Stimulated activated CD8-positive, alpha-beta memory T cell treated with anti-CD3 and anti-CD28 coated beads, Interleukin-2, amount 100 ng/mL, for 48 hours (primary cell): Measurements from ENCODE around the gene PLXNA4.
"Not testable (repeated sequence)": the region's sequence is repeated elsewhere in the genome, so short reads cannot be mapped to it uniquely, and the experiment has no call there.

Experiments used
- DNase-seq, 2 donors: peaks; one replicate each; pipeline ENCODE4 v3.0.0-alpha.2; 2020; ENCODE audit warnings: low read depth in 2 of 2

PLXNA4 gene, protein sequence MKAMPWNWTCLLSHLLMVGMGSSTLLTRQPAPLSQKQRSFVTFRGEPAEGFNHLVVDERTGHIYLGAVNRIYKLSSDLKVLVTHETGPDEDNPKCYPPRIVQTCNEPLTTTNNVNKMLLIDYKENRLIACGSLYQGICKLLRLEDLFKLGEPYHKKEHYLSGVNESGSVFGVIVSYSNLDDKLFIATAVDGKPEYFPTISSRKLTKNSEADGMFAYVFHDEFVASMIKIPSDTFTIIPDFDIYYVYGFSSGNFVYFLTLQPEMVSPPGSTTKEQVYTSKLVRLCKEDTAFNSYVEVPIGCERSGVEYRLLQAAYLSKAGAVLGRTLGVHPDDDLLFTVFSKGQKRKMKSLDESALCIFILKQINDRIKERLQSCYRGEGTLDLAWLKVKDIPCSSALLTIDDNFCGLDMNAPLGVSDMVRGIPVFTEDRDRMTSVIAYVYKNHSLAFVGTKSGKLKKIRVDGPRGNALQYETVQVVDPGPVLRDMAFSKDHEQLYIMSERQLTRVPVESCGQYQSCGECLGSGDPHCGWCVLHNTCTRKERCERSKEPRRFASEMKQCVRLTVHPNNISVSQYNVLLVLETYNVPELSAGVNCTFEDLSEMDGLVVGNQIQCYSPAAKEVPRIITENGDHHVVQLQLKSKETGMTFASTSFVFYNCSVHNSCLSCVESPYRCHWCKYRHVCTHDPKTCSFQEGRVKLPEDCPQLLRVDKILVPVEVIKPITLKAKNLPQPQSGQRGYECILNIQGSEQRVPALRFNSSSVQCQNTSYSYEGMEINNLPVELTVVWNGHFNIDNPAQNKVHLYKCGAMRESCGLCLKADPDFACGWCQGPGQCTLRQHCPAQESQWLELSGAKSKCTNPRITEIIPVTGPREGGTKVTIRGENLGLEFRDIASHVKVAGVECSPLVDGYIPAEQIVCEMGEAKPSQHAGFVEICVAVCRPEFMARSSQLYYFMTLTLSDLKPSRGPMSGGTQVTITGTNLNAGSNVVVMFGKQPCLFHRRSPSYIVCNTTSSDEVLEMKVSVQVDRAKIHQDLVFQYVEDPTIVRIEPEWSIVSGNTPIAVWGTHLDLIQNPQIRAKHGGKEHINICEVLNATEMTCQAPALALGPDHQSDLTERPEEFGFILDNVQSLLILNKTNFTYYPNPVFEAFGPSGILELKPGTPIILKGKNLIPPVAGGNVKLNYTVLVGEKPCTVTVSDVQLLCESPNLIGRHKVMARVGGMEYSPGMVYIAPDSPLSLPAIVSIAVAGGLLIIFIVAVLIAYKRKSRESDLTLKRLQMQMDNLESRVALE (N-terminal part only)

DNA sequence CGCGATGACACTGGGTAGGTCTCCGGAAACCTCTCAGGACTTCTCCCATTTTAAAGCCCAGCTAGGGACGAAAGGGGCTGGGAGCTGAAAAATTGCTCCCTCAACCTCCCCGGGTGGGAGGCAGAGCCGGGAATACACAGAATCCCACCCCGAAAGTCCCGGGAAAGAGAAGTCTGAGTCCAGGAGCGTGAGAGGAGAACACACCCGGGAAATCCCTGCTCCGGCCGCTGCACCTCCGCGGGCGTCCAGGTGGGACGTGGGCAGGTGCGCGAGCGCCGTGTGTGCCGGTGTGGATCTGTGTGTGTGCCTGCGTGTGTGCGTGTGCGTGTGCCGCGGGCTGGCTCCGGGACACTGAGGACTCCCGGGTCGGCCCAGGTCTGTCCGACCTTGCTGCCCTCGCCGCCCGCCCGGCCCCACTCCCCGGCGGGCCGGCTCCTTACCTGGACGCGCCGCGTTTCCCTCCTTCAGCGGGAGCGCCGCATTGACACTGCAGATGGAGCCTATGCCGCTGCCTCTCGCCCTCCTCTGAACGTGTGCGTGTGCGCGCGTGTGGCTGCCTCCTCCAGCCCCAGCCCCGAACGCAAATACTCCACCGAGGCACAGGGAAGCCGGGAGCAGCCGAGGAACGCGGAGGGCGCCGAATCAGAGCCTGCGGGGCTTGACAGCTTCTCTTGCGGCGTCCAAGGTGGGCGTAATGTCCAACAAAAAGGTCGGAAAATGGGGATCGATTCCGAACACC, at the start of gene PLXNA4:
TSS of gene PLXNA4 (minus strand) at position 489 of the 739 bp plus-strand sequence. CDS start 67,777 bp downstream, outside the sequence.
- DNase-seq = no peak

DNA sequence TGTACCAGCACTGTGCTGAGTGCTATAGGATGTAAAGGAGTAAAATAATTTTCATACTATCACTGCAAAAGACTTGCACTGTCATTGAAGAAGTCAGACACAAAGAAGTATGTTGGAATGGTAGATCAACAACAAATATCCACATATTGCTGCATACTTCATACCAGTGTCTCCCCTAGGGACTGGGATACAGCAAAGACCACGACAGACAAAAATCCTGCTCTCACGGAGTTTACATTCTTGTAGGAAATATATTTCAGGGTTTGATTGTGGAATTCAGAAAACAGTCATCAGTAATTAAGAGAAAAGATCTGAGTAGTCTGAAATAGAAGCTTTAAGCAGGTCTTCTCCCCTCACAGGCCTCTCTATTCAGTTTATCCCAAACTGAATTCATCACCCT, 49.4 kb upstream of the PLXNA4 start:
- no peak for DNase-seq

DNA sequence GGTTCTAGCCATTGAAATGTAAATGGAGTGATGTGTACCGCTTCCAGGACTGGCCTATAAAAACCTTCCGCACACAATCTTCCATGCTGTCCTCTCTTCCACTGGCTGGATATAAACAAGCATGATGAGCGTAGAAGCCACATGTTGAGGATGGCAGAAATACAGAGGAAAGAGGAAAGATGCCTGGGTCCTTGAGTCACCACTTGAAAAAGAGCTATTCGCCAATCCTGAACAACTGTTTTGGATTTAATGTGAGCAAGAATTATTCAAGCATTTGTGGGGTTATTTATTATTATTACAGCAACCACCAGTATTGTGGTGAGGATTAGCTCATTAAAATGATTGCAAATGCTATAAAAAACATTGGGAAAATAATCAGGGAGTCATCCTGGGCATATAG, 45.8 kb upstream of the PLXNA4 start:
- no peak for DNase-seq

DNA sequence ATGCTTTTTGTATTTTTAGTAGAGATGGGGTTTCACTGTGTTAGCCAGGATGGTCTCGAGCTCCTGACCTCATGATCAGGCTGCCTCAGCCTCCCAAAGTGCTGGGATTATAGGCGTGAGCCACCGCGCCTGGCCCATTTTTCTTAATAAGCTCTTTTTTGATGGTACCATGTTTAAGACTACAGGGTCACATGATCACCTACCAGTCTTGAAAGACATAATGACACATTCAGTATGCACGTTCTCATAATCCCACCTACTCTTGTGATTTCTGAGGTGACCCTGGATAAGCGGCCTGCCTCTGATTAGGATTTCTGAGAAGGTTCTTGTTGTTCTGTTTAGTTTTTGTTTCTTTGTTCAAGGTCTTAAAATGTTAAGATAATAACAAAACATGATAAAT, 43.7 kb upstream of the PLXNA4 start:
- no peak for DNase-seq

DNA sequence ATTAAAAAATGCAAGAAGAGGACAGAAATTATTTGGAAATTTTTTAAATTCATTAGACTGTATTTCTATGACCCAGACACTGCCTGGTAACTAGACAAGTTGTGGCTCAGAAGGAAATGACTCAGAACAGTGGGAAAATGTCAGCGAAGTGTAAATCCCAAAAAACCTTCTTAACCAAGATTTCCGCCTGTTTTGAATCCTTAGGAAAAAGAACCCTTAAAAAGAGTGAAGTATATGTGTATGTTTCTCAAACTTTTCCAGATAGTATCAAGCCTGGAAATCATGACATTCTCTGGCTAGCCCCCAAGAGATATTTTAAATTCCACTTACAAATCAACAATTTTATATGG, 42.7 kb upstream of the PLXNA4 start:
- DNase-seq = no peak

DNA sequence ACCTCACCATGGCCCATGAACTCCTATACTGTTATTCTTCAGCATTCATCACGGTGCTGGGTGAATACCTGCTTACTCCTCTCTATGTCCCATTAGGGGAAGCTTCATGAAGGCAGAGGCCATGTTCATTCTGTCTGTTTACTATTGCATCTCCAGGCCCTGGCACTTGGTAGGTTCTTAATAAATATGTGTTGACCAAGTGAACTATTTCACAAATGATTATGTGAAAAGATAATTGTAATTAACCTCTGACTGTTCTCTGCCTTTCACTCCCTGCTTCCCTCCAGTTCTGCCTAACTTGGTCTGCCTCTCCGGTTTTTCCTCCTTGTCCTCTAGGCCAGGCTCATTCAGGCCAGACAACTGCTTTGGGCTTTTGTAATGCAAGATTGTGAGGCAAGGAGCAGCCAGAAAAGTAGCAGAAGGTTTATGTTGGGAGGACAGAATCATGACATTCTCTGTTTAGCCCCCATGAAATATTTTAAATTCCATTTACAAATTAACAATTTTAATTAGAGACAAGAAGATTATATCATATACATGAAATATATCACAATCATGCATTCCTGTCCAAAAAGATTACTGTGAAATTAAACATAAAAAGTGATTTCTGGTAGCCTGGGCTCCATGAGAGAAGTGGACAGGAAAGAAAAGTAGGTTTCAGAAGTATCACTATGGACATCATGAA, 42.1 kb upstream of the PLXNA4 start:
- DNase-seq = no peak

DNA sequence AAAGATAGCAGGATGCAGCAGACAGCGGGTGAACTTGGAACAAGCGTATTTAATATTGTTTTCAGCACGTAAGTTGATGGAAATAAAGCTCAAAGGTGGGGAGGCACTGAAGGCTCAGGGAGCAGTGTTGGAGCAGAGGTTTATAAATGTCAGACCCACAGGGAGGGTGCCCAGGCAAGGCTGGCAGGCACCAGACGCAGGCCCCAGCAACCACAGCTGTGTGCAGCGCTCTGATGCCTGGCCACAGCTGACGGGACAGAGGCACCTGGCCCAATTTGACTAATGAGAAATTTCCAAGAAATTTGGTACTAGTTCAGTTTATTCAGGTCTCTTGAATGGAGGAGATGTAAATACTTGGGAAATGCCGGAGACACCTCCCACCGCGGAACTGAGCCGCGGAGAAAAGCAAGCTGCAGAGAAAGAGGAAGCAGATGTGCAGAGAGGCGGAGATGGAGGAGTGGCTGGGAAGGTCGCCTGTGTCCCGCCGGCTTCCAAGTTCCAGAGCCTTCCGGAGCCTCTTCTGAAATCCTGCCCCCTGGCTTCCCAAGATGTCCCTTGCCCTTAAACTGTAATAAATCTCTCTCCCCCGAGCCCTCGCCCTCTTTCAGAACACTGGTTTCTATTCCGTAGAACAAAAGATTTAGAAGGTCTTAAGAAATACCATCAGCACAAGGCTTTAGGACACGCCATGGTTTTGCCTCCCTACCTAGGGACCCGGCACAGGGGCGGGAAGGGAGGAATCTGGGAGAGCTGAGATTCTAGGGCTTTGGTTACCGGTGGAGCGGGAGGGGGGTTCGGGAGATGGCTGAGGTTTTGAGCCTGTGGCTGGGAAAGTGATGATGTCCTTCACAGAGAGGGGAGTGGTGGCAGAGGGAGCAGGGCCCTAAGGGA, 38.4 kb upstream of the PLXNA4 start:
- no peak for DNase-seq

DNA sequence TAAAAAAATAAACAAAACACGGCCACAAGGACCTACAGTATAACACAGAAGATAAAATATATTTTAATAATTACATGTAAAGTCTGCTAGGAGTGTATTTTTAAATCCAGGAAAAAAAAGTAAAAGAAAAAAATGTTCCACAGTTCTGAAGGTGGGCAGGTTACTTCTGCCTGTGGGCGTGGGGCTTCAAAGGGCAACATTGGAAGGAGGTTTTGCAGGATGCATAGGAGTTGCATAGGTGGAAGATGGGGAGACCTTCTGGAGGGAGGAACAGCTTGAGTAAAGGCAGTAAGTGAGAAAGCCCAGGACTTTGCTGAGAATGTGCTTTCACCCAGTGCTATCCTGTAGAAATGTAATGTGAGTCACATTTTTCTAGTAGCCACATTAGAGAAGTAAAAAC, 37.5 kb upstream of the PLXNA4 start:
- no peak for DNase-seq

DNA sequence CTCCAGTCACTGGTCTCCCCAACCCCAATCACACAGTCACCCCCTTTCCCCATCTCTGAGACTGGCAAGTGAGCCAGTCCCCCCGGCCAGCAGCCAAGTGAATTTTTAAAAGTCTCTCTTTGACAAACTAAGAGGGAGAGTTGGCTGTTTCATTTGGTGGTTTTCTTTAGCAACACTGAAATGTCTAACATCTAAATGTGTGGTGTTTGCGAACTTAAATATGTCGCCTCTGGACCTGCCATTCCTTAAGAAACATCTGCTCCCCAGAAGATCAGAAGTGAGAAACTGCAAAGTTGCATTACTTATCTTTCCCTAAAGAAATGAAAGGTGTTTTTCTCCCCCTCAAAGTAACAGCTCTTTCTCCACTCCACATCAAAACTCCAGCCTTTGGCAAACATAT, 34.7 kb upstream of the PLXNA4 start:
- DNase-seq = no peak

DNA sequence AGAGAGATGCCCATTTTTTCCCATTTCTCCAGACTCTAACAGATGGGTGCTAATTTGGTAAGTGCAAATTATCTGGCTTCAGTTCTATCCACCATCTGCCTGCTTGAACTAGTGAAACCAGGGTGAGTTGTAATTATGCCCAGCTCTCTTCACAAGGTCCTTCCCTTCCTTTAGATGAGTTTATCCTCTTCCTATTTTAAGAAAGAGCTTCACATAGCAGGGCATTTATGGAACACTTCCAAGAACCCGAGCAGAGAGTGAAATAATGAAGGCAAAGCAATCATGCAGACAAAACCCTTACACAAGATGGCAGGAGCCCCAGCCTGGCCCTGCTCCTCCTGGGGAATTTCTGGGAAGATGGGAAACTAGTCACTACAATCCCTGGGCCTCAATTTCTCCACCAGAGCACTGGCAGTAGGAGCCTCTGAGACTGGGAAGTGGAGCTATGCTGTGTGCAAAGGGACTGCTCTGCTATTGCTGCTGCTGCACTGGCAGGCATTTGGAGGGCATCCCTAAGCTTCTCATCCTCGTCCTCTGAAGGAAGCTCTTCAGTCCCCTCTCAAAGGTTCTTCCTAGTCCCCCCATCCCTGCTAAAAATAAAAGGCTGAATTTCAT, 33.7 kb upstream of the PLXNA4 start:
- no peak for DNase-seq

DNA sequence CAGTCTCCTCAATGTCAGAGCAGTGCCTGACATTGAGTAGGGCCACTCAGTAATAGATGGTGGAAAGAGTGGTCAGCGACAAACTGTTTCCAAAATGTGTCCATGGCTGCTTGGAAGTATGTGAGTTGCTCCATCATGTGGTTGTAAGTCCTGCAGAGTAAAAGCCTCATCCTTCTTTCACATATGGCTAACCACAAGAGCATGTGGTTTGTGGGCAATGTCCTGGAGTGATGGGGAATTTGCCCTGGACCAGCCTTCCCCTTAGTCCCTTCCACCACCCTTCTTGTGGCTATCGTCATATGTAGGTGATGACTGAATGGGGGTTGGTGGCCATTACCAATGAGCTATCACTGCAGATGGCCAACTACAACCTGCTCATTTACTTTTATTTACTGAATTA, 33.0 kb upstream of the PLXNA4 start:
- no peak for DNase-seq

DNA sequence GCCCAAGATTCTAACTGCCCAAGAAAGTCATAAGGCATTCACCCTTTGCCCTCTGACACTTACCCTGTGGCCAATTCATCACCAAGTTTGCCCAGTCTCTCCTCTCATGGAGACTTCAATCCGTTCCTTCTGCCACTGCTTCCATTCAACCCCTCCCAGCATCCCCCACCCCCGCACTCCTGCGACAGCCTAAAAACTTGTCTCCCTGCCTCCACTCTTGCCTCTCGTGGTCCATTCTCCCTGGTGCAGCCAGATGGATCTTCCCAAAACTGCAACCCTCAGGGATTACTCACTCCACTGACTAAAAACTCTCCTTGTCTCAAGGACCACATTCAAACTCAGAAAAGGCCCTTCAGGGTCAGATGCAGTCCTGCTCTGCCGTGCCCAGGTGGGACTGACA, 32.3 kb upstream of the PLXNA4 start:
- no peak for DNase-seq

DNA sequence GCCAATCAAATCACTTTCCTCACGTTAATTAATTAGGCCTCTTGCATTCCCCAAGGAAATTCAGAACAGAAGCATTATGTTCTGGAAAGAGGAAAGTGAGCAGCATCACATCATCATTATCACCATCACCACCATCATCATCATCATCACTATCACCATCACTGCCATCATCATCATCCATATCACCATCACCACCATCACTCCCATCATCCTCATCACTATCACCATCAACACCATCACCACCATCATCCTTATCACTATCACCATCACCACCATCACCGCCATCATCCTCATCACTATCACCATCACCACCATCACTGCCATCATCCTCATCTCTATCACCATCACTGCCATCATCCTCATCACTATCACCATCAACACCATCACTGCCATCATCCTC, 31.4 kb upstream of the PLXNA4 start:
- no peak for DNase-seq

DNA sequence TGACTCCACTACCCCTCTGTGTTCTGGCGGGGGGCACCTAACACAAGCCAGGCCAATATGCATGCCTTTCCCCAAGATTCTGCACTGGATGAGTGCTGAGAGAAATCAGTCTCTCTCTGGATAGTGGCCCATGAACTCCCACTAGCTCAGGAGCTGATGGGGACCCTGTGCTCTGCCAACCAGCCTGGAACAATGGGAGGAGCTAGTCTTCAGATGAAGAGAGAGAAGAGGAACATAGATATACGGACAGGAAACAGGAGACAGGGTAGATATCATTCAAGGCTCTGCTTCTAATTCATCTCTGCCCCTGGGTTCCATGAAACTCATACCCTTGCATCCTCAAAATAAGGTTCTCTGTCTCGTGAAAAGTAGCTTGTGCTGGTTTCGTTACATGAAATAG, 27.9 kb upstream of the PLXNA4 start:
- no peak for DNase-seq

DNA sequence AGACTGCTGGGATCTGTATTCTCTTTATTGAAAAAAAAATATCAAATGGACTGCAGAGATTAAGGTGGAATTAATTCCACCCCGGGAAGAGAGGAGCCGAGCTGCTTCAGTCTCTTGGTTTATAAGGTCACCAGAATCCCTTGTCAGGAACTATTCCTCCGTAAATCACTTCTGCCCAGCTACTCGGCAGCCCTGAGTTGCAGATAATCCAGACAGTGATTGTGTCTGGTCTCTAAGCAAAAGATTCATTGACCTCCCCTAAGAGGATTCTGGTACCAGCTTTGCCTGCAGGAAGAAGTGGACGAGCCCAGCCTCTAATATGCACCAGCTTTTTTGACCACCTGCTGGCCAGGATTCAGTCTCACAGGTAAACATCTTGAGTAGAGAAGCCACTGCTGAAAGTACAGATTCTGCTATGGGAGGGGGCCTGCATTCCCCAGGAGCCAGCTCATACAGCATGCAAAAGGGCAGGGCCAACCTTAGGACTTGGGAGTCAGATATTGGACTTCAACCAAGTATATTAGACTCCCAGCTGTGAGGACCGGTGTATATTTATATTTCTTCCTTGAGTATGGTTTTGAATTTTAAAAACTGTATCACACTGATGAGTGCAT, 27.1 kb upstream of the PLXNA4 start:
- DNase-seq = no peak

DNA sequence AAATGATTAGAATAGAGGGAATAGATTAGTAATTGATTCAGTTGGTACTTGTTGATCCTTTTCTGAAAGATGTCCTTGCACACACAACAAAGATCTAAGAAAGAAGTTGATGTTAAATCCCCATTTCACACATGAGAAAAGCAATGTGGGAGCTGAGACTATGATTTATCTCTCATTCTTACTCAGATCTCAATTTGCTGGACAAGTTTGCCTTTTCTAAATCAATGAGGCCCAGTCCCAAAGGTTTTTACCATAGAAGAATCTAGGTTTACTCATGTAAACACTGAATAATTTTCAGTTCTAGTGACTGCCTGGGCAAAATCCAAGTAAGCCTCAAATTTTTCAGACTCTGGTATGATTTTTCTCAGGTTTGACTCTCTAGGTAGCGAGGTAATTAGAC, 25.5 kb upstream of the PLXNA4 start:
- no peak for DNase-seq

DNA sequence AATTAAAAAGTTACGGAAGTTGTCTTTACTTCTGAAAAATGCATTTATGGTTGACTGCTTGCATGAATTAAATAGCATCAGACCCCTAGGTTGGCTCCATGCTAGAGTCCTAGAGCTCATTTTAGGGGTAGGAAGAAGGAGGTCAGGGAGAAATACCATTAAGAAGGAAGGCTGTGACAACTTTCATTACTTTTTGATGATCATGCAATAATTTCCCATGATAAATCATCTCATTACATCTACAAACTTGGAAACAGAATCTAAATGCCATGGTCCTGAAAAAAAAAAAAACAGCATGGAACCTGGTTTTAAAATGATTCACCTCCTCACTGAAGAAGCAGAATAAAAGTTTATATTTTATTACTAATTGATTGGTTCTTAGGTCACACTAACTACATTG, 20.3 kb upstream of the PLXNA4 start:
- no peak for DNase-seq

DNA sequence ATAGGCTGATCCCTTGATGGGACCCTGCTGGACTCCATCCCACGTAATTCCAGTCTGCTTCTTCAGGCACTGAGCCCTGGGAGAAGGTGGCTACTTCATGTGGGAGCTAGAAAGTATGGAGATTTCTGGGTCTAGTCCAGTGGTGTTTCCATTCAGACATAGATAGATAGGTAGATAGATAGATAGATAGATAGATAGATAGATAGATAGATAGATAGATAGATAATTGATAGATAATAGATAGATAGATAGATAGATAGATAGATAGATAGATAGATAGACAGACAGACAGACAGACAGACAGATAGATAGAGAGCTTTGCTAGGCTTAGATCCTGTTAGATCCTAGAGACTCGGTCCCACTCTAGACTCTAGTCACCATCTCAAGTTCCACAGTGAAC, 18.5 kb upstream of the PLXNA4 start:
- DNase-seq = not testable (repeated sequence)

DNA sequence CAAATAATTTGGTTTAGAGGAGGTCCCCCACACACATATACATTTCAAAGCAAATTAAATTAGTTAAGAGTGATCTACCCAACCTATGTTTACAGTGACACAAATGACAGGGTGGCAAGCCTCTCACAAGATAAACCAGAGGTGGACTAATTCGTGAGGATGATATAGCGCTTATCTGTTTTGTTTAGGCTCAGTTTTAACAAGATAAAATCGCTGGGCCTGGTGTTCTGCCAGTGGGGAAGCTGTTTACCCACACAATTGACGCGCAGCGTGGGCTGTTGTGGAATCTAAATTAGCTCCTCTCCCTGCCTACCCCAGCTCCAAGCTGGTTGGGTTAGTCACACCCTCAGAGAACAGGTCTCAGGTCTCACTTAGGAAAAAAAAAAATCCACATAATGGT, 16.7 kb upstream of the PLXNA4 start:
- no peak for DNase-seq
